SH-SY5Y (cell line): ENCODE data around the gene OR5B3.

Experiments used
- GATA2 ChIP-seq: IDR thresholded peaks from 2 replicates; pipeline ENCODE4 v1.6.1; 2011; ENCODE audit warnings: mild to moderate bottlenecking, low read depth, low read length
- GATA3 ChIP-seq: IDR thresholded peaks from 2 replicates; pipeline ENCODE4 v1.6.1; 2011; ENCODE audit warnings: low read depth, mild to moderate bottlenecking, low read length, moderate library complexity

DNA sequence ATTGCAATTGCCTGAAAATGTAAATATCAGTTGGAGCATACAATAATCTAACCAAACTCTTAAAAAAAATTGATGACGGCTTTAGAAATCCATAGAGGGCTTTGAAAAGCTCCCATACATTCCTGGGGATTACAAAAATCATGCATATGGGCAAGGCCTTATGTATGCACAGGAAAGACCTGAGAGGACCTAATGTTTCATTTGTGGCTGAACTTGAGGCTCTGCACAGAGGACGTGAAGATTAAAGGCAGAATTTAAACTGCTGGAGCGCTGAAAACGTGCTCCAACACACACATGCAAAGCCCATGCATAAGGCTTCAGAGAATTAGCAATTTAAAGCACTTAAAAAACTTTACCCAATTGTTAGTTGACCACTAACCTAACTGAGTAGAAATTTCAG lies 31.8 kb upstream of the OR5B3 start:
- no peak for TF ChIP-seq GATA2
- TF ChIP-seq GATA3: no peak
